ENCODE data around the gene DAAM1. TPM values are rescaled to one million over a fixed set of nuclear protein-coding genes. Genes with fewer than 3 reads are reported as not detected.

DAAM1 gene
- total RNA-seq, 1 donor, result 19.5 TPM

DNA sequence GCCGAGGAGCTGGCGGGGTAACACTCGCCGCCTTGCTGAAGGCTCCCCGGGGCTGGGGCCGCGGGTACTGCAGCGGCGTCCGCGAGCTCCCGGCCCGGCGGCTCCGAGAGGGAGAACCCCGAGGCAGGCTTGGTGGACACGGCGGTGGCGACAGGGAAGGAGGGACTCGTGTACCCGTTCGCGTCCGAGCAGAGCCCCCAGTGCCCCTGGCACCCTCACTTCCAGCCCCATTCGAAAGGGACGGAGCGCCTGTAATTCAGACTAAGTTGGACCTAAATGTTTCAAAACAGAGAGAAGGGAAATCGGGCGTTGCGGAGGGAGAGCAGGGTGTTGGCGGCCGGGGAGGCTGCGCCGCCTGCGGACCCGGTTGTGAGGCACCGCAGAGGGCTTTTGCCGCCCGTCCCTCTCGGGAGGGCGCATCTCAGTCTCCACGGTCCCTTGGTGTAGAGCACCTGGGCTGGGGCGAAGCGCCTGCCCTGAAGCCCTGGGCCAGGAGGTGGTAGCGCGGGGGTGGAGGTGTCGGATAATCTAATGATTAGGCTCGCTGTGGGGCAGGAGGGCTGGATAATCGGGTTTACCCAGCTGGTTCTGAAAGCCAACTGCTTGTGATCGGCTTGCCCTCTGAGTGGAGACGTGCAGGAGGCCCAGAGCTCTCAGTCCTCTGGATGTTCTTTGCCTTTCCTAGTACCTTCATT, 771 bp downstream of the DAAM1 start:
- H3K4me3 ChIP-seq (ENCODE audit: insufficient read depth, low read length), result peak overlapping the region; percentile 90
- H3K4me2 ChIP-seq (ENCODE audit: insufficient read depth, low read length), result peak overlapping the region; percentile 85
- H3K79me2 ChIP-seq (ENCODE audit: insufficient read depth, low read length), result peaks cover 43% of the 10 kb centered on the region
- peak overlapping the region; percentile 89 for H2AFZ ChIP-seq (ENCODE audit: low read length)
- H3K27ac ChIP-seq (ENCODE audit: low read depth, low read length), result peak overlapping the region; percentile 64
- no peaks in the 10 kb centered on the region for H3K9me3 ChIP-seq (ENCODE audit: low read depth, low read length)
- peaks cover 15% of the 10 kb centered on the region for H3K4me1 ChIP-seq (ENCODE audit: insufficient read depth, low read length)
- TF ChIP-seq, protein P1, sequence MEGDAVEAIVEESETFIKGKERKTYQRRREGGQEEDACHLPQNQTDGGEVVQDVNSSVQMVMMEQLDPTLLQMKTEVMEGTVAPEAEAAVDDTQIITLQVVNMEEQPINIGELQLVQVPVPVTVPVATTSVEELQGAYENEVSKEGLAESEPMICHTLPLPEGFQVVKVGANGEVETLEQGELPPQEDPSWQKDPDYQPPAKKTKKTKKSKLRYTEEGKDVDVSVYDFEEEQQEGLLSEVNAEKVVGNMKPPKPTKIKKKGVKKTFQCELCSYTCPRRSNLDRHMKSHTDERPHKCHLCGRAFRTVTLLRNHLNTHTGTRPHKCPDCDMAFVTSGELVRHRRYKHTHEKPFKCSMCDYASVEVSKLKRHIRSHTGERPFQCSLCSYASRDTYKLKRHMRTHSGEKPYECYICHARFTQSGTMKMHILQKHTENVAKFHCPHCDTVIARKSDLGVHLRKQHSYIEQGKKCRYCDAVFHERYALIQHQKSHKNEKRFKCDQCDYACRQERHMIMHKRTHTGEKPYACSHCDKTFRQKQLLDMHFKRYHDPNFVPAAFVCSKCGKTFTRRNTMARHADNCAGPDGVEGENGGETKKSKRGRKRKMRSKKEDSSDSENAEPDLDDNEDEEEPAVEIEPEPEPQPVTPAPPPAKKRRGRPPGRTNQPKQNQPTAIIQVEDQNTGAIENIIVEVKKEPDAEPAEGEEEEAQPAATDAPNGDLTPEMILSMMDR (IDR thresholded peaks at IDR 0.05; ENCODE audit: extremely low read depth, low read depth, low read length), result no peak
- peak; percentile 45 for DNase-seq (ENCODE audit: insufficient read length, low spot score, missing footprints)
- H3K27me3 ChIP-seq (ENCODE audit: insufficient read depth, low read length), result peaks cover 27% of the 10 kb centered on the region
- H4K20me1 ChIP-seq (ENCODE audit: insufficient read depth, low read length), result peaks cover 3% of the 10 kb centered on the region
- H3K36me3 ChIP-seq (ENCODE audit: insufficient read depth, low read length), result no peaks in the 10 kb centered on the region

DNA sequence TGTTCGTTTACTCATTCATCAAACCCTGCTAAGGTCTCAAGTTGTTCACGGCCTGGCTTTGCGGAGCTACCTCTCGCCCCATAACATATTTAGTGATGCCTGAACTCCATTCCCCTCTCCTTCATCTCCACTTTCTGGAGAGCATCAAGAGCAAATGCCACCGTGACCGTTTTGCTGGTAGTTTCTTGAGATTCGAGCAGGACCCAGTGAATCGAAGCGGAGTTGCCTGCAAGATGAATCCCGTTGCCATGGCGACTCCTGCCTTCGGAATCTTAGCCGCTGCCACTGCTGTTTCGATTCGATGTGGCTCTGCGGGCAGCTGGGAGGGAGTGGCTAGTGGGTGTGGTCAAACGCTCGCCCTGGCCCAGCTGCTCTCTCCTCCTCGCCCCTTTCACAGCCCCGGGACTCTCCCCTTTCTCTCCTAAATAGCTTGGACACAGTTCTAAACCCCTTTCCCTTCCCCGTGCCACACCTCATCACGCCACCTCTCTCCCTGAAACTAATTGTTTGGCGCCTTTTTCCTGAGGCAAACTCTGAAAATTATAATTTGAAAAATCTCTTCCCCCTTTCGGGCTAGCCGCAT, 1.4 kb downstream of the DAAM1 start:
- peak; percentile 96 for DNase-seq (ENCODE audit: insufficient read length, low spot score, missing footprints)
- H3K27me3 ChIP-seq (ENCODE audit: insufficient read depth, low read length), result peaks cover 25% of the 10 kb centered on the region
- H3K79me2 ChIP-seq (ENCODE audit: insufficient read depth, low read length), result peaks cover 43% of the 10 kb centered on the region
- H3K4me2 ChIP-seq (ENCODE audit: insufficient read depth, low read length), result peak overlapping the region; percentile 85
- H3K4me3 ChIP-seq (ENCODE audit: insufficient read depth, low read length), result peak overlapping the region; percentile 90
- H3K27ac ChIP-seq (ENCODE audit: low read depth, low read length), result peak overlapping the region; percentile 64
- H2AFZ ChIP-seq (ENCODE audit: low read length), result peak overlapping the region; percentile 89
- peaks cover 13% of the 10 kb centered on the region for H3K4me1 ChIP-seq (ENCODE audit: insufficient read depth, low read length)
- no peaks in the 10 kb centered on the region for H3K9me3 ChIP-seq (ENCODE audit: low read depth, low read length)
- H4K20me1 ChIP-seq (ENCODE audit: insufficient read depth, low read length), result peaks cover 3% of the 10 kb centered on the region
- H3K36me3 ChIP-seq (ENCODE audit: insufficient read depth, low read length), result no peaks in the 10 kb centered on the region
- TF ChIP-seq, protein P1 (IDR thresholded peaks at IDR 0.05; ENCODE audit: extremely low read depth, low read depth, low read length), result no peak

DNA sequence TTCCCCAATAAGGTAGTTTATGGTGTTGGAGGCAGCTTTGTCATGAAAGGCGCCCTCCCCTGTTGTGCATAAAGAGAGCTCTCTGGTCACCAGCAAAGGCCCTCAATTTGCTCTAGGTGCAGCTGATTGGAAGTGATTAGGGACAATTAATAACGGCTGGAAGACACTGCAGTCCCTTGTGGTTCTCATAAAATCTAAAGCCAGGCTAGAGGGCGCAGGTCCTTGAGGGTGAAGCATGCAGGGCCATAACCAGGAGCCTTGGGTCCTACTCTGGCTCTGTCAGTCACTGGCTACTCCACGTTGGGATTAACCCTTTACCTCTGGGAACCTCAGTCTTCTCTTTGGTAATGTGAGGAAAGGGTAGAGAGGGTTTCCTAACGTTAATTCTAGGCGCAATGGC, 1.9 kb downstream of the DAAM1 start:
- no peak for DNase-seq (ENCODE audit: insufficient read length, low spot score, missing footprints)
- Histone ChIP-seq H3K79me2 (ENCODE audit: insufficient read depth, low read length) (peaks cover 44% of the 10 kb centered on the region), H2AFZ (ENCODE audit: low read length) (peak overlapping the region; percentile 89), H3K4me3 (ENCODE audit: insufficient read depth, low read length) (peak overlapping the region; percentile 90), H3K27me3 (ENCODE audit: insufficient read depth, low read length) (peaks cover 20% of the 10 kb centered on the region), H3K9me3 (ENCODE audit: low read depth, low read length) (no peaks in the 10 kb centered on the region), H3K27ac (ENCODE audit: low read depth, low read length) (peak overlapping the region; percentile 64), H4K20me1 (ENCODE audit: insufficient read depth, low read length) (peaks cover 3% of the 10 kb centered on the region), H3K4me1 (ENCODE audit: insufficient read depth, low read length) (peaks cover 13% of the 10 kb centered on the region), H3K4me2 (ENCODE audit: insufficient read depth, low read length) (peak overlapping the region; percentile 85), H3K36me3 (ENCODE audit: insufficient read depth, low read length) (no peaks in the 10 kb centered on the region)
- TF ChIP-seq, protein P1 (IDR thresholded peaks at IDR 0.05; ENCODE audit: extremely low read depth, low read depth, low read length), result no peak

DNA sequence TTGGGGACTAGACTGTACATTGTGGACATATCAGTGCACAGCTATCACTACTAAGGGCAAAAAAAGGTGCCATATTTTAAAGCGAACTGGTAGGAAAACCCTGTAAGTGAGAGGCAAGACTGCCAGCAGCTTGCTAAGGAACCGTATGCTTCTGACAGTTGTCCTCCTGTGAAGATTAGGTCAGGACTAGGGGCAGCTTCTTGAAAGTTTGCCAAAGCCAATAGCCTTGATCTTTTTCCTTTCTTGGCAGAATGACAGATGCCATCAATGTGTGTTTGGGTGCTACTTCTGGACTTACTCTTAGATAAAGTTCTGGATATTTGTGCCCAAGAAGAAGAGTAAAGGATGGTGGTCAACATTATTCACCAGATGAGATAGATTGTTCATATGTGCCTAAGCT, 7.4 kb downstream of the DAAM1 start:
- Histone ChIP-seq H3K4me3 (ENCODE audit: insufficient read depth, low read length) (no peak overlapping the region), H3K27ac (ENCODE audit: low read depth, low read length) (no peak overlapping the region), H3K9me3 (ENCODE audit: low read depth, low read length) (no peaks in the 10 kb centered on the region), H3K4me2 (ENCODE audit: insufficient read depth, low read length) (no peak overlapping the region), H3K27me3 (ENCODE audit: insufficient read depth, low read length) (no peaks in the 10 kb centered on the region), H3K36me3 (ENCODE audit: insufficient read depth, low read length) (no peaks in the 10 kb centered on the region), H2AFZ (ENCODE audit: low read length) (no peak overlapping the region), H3K79me2 (ENCODE audit: insufficient read depth, low read length) (peaks cover 73% of the 10 kb centered on the region), H4K20me1 (ENCODE audit: insufficient read depth, low read length) (peaks cover 8% of the 10 kb centered on the region), H3K4me1 (ENCODE audit: insufficient read depth, low read length) (peaks cover 4% of the 10 kb centered on the region)
- TF ChIP-seq, protein P1 (IDR thresholded peaks at IDR 0.05; ENCODE audit: extremely low read depth, low read depth, low read length), result no peak
- no peak for DNase-seq (ENCODE audit: insufficient read length, low spot score, missing footprints)

Measured in osteoblast (primary cell).